ENCODE measurements around the gene ACTN1.

GRCh38 chr14:68864361-68864750 is 114.7 kb downstream of the ACTN1 start:
- no peak for TF ChIP-seq PKNOX1 (IDR thresholded peaks at IDR 0.05)
- no peak for TF ChIP-seq FOXM1 (IDR thresholded peaks at IDR 0.05; ENCODE audit: borderline replicate concordance)
- TF ChIP-seq ZNF384 (IDR thresholded peaks at IDR 0.05) = no peak
- TF ChIP-seq FOXK2 (IDR thresholded peaks at IDR 0.05) = no peak
- no peak for TF ChIP-seq HDGF (IDR thresholded peaks at IDR 0.05; ENCODE audit: borderline replicate concordance)
- no peak for TF ChIP-seq SUZ12 (IDR thresholded peaks at IDR 0.05)
